ENCODE results near the gene NKX2-3.

Gene NKX2-3

DNA sequence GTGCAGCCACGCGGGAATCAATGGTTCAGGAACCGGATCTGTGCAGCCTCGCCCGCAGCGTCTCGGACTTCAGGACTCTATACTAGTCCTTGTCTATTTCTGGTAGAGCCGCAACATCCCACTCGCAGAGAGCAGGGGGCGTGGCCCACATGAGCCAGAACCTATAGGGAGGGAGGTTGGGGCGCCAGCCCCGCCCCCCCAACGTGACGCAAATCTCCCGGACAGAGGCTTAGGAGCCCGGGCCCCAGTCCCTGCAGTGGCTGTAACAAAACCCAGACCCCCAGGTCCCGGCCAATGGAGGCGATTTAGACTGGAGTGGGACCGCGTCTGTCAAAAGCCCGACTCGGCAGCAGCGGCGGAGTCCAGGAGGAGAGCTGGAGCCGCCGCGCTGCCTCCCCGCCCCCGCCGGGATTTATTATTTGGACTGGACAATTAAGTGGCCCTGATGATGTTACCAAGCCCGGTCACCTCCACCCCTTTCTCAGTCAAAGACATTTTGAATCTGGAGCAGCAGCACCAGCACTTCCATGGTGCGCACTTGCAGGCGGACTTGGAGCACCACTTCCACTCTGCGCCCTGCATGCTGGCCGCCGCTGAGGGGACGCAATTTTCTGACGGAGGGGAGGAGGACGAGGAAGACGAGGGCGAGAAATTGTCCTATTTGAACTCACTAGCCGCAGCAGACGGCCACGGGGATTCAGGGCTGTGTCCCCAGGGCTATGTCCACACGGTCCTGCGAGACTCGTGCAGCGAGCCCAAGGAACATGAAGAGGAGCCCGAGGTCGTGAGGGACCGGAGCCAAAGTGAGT, at the start of gene NKX2-3:
NKX2-3 (plus strand) TSS at position 256 of the 809 bp plus-strand sequence; CDS start at position 446, 190 bp downstream.
- no peak within 1 kb of the TSS for H3K4me3 ChIP-seq (ENCODE audit: low read depth, low read length)

DNA sequence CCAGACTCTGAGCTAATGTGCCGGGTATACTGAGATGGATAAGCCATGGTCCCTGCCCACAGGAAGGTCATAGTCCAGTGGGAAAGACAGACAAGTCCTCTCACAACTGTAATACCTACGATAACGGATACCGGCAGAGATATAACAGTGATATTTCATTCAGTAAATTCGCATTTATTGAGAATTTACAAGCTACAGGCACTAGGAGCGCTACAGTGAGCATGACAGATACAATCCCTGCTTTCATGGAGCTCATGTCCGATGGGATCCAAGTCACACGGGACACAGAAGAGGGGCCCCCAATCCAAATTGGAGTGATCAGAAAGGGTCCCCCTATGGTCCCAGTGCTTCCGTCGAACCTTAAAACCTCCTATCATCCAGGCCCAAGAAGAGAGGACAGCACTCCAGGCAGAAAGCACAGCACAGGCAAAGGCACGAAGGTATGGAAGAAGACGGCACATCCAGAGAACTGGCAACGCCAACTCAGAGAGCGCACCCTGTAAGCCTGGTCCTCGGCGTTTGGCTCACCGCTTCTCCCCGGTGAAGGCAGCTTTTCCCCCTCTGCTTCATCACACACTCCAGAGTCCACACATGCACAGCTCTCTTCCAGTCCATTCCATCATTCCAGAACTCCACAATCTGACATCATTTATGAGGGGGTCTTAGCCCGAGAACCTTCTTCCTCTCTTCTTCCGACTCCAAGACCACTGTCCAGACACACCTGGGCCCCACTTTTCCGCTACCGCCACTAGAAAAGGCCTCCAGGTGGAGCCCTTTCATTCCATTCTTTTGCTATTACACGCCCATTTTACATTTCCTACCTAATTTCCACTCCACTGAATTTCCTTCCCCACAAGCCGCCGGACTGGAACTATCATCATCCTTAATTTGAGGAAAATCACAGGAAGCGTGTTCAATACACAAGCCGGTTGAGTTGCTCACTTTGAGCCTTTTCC, 47.8 kb upstream of the NKX2-3 start:
- no peak overlapping the region for H3K4me3 ChIP-seq (ENCODE audit: low read depth, low read length)
- TF ChIP-seq CTCF (IDR thresholded peaks at IDR 0.05; ENCODE audit: low read depth, low read length): no peak

More for the DNA sequence above, at the start of gene NKX2-3:
- no peak for TF ChIP-seq CTCF (IDR thresholded peaks at IDR 0.05; ENCODE audit: low read depth, low read length)

GRCh38 chr10:99487125-99487807, 45.5 kb upstream of the NKX2-3 start:
- no peak for TF ChIP-seq CTCF (IDR thresholded peaks at IDR 0.05; ENCODE audit: low read depth, low read length)
- H3K4me3 ChIP-seq (ENCODE audit: low read depth, low read length): no peak overlapping the region

GRCh38 chr10:99489271-99489670, 43.5 kb upstream of the NKX2-3 start:
- no peak overlapping the region for H3K4me3 ChIP-seq (ENCODE audit: low read depth, low read length)
- TF ChIP-seq CTCF (IDR thresholded peaks at IDR 0.05; ENCODE audit: low read depth, low read length): no peak

DNA sequence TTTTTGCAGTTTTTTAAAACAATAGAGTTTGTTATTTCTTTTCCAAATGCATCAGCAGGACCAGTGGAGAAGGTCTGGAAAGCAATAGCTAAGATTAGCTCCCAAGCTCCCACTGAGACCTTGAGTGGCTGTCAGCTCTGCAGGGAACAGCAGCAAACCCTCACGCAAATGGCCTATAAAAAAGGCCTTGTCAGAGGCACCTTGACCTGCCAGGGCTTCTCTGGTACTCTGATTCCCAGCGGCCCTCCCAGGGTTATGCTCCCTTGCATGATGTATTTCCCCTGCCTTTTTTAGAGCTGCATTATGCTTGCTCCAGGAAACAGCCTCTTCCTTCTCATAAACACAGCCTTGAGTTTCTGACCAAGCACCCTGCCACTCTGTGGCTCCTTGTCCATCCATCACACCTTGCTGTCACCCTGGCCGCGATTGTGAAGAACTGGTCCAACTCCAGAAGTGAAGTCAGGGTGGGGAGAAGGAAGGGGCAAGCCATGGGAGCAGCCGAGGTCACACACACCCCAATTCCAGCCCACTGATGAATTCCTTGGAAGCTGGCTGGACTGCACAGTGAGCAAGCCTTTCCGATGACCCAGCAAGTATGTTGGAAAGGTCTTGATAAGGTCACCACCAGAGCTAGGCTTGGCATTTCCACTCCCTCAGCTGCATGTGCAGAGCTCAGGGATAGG, 35.3 kb upstream of the NKX2-3 start:
- no peak for TF ChIP-seq CTCF (IDR thresholded peaks at IDR 0.05; ENCODE audit: low read depth, low read length)
- H3K4me3 ChIP-seq (ENCODE audit: low read depth, low read length): no peak overlapping the region

GRCh38 chr10:99506416-99506815, 26.3 kb upstream of the NKX2-3 start:
- no peak for TF ChIP-seq CTCF (IDR thresholded peaks at IDR 0.05; ENCODE audit: low read depth, low read length)
- H3K4me3 ChIP-seq (ENCODE audit: low read depth, low read length): no peak overlapping the region

Data from WI38 (cell line).